Raji (cell line): ENCODE data around the gene PATE2.

Experiments
- POLR2A ChIP-seq: IDR thresholded peaks from 2 replicates; pipeline ENCODE4 v1.6.1; 2011; ENCODE audit warnings: low read depth, low read length, control low read depth; ENCODE audit not compliant: insufficient read depth

PATE2 gene

GRCh38 chr11:125750629-125751028 lies 28.0 kb downstream of the PATE2 start:
- TF ChIP-seq POLR2A: no peak

GRCh38 chr11:125745979-125746378 lies 32.6 kb downstream of the PATE2 start, which contains the start of gene PATE1:
Gene PATE1 (plus strand): TSS chr11:125746279. CDS start chr11:125746305, 26 bp downstream.
- TF ChIP-seq POLR2A: no peak

GRCh38 chr11:125743681-125744080 lies 34.9 kb downstream of the PATE2 start:
- no peak for TF ChIP-seq POLR2A

- no peak for TF ChIP-seq POLR2A
Observed at GRCh38 chr11:125740617-125741016, 38.0 kb downstream of the PATE2 start.

- no peak for TF ChIP-seq POLR2A
Observed at GRCh38 chr11:125728969-125729368, 49.7 kb downstream of the PATE2 start.
